ENCODE measurements around the gene LPCAT2.

- no peak for TF ChIP-seq POLR2AphosphoS5 (IDR thresholded peaks at IDR 0.05; ENCODE audit: low read depth, low read length)
- TF ChIP-seq, protein P1, sequence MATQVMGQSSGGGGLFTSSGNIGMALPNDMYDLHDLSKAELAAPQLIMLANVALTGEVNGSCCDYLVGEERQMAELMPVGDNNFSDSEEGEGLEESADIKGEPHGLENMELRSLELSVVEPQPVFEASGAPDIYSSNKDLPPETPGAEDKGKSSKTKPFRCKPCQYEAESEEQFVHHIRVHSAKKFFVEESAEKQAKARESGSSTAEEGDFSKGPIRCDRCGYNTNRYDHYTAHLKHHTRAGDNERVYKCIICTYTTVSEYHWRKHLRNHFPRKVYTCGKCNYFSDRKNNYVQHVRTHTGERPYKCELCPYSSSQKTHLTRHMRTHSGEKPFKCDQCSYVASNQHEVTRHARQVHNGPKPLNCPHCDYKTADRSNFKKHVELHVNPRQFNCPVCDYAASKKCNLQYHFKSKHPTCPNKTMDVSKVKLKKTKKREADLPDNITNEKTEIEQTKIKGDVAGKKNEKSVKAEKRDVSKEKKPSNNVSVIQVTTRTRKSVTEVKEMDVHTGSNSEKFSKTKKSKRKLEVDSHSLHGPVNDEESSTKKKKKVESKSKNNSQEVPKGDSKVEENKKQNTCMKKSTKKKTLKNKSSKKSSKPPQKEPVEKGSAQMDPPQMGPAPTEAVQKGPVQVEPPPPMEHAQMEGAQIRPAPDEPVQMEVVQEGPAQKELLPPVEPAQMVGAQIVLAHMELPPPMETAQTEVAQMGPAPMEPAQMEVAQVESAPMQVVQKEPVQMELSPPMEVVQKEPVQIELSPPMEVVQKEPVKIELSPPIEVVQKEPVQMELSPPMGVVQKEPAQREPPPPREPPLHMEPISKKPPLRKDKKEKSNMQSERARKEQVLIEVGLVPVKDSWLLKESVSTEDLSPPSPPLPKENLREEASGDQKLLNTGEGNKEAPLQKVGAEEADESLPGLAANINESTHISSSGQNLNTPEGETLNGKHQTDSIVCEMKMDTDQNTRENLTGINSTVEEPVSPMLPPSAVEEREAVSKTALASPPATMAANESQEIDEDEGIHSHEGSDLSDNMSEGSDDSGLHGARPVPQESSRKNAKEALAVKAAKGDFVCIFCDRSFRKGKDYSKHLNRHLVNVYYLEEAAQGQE (IDR thresholded peaks at IDR 0.05; ENCODE audit: insufficient read depth in 1 of 2, low read depth in 2 of 2, low read length in 1 of 2), result no peak
Measured at GRCh38 chr16:55500530-55501011, 8.3 kb upstream of the LPCAT2 start.

Data from Panc1 (cell line).